Smooth muscle cell of trachea (primary cell): ENCODE measurements around the gene GRXCR1. TPM values are rescaled to one million over a fixed set of nuclear protein-coding genes. Genes with fewer than 3 reads are reported as not detected.

ENCODE experiments used
- total RNA-seq: library from RNA; depleted of rRNA; stranded (reverse); fragments of >200 nt; gene quantifications from 2 replicates; pipeline ENCODE4 v1.2.1, GENCODE V29; 2014

The GRXCR1 gene
- total RNA-seq = not detected in 2 replicates

DNA sequence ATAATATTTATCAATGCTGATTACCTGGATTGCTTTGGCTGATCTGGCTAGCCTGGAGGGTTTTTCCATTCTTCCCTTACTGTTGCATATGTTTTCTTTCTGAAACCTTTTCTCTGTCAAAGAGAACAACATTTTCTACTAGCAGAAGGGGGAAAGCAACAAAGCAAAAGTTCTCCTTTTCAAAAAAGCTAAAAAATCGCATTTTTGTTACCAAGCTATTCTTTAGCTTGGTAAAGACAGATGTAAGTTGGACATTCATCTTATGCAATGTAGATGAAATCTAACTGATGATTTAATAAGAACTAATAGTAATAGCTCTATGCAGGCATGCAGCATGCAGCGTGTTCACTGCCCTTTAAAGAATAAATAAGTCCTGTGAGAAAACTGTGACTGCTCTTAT lies at the start of gene GRXCR1:
Gene GRXCR1, plus strand, starts transcription at position 301 of the 400 bp plus-strand sequence. CDS start 554 bp downstream, outside the sequence.

Other genes with a start within 250 kb of the GRXCR1 start
- gene ATP8A1, start 235.6 kb upstream of the GRXCR1 start, total RNA-seq = 1.3 and 7.0 TPM in 2 replicates